DND-41 (cell line): ENCODE data around the gene ANKRD28.

Experiments used
- ATAC-seq: fragments of 200-7000 bp; cut with Tn5 transposase; 3 replicates; pipeline ENCODE4 v1.9.1; 2021; ENCODE audit warnings: low read depth; ENCODE audit not compliant: insufficient read depth
- DNase-seq: peaks from one replicate; pipeline ENCODE4 v3.0.0-alpha.2; 2020
- H2AFZ ChIP-seq: 2 replicates; pipeline ENCODE4 v1.6.0; 2012; ENCODE audit warnings: low read depth, low read length
- H3K27ac ChIP-seq: 2 replicates; pipeline ENCODE4 v1.5.1; 2012; ENCODE audit warnings: low read length, inconsistent platforms
- H3K27me3 ChIP-seq: fragments of 200-600 bp; sonication (generic); 2 replicates; pipeline ENCODE4 v1.6.0; 2012; ENCODE audit warnings: low read length, mild to moderate bottlenecking, inconsistent platforms; ENCODE audit not compliant: insufficient read depth, poor library complexity
- H3K36me3 ChIP-seq: 2 replicates; pipeline ENCODE4 v1.5.1; 2012; ENCODE audit warnings: low read length, inconsistent platforms; ENCODE audit not compliant: insufficient read depth
- H3K4me1 ChIP-seq: 2 replicates; pipeline ENCODE4 v1.5.1; 2012; ENCODE audit warnings: mild to moderate bottlenecking, low read length; ENCODE audit not compliant: insufficient read depth
- H3K4me2 ChIP-seq: 2 replicates; pipeline ENCODE4 v1.6.0; 2012; ENCODE audit warnings: mild to moderate bottlenecking, moderate library complexity, low read length, inconsistent platforms; ENCODE audit not compliant: insufficient read depth
- H3K4me3 ChIP-seq, 2 experiments: fragments of 200-600 bp in 1 of 2; shearing (Covaris generic) in 1 of 2; 2 replicates each; pipeline ENCODE4 v1.5.1; 2012 to 2016; ENCODE audit warnings: inconsistent platforms in 2 of 2, low read length in 2 of 2, mild to moderate bottlenecking in 2 of 2, low read depth in 1 of 2, moderate library complexity in 1 of 2
- H3K79me2 ChIP-seq: 2 replicates; pipeline ENCODE4 v1.6.0; 2012; ENCODE audit warnings: low read length, inconsistent platforms; ENCODE audit not compliant: insufficient read depth
- H3K9ac ChIP-seq: 2 replicates; pipeline ENCODE4 v1.6.0; 2012; ENCODE audit warnings: low read depth, mild to moderate bottlenecking, inconsistent platforms, low read length, moderate library complexity
- H3K9me3 ChIP-seq: 2 replicates; pipeline ENCODE4 v1.5.1; 2012; ENCODE audit warnings: low read length, moderate library complexity, mild to moderate bottlenecking, inconsistent platforms; ENCODE audit not compliant: insufficient read depth, severe bottlenecking
- H4K20me1 ChIP-seq: 2 replicates; pipeline ENCODE4 v1.6.0; 2012; ENCODE audit warnings: low read length; ENCODE audit not compliant: insufficient read depth
- EZH2 ChIP-seq: IDR thresholded peaks from 3 replicates; pipeline ENCODE4 v1.6.1; 2012; ENCODE audit warnings: borderline replicate concordance, low read depth, mild to moderate bottlenecking, moderate library complexity, low read length, inconsistent platforms; ENCODE audit not compliant: severe bottlenecking
- TF ChIP-seq, protein P1 (sequence below): IDR thresholded peaks from 2 replicates; pipeline ENCODE4 v1.5.1; 2012; ENCODE audit warnings: borderline replicate concordance, low read length, moderate library complexity, mild to moderate bottlenecking; ENCODE audit not compliant: poor library complexity, severe bottlenecking; ENCODE audit errors: extremely low read depth

ANKRD28 gene

DNA sequence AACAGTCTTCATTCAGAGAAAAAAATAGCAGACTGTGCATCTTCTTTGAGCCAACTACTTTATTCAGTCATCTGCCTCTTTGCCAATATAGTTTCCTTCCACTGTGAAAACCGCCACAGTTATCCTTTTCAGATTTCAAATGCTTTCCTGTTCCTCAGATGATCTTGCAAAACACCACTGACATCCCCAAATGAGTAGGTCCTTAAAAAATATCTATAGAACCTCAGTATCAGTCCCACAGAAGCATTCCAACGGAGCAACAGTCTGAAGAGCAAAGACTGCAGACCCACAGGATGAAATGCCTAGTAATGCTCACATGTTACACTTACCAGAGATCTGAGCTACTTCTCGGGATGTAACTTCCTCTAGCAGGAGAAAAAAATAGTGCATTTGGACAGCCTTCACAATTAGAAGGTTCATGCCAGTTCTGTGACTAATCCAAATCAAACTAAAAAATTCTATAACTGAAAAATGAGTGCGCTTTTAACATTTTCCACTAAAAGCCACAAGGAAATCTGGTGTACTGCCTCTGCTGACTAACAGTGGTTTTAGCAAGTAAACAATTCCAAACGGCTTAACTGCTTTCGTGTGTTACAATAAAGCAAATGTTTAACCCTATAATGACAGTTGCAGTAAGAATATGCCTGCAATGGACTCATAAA is at the start of gene ANKRD28:
ANKRD28 (minus strand) TSS at position 338 of the 662 bp plus-strand sequence. CDS start 1,458 bp downstream, outside the sequence.
- Histone ChIP-seq H3K27me3 (no peaks in the 10 kb centered on the region), H3K79me2 (peaks cover 92% of the 10 kb centered on the region), H3K9ac (peak within 1 kb of the TSS; percentile 68), H3K4me3 (peak within 1 kb of the TSS; percentile 63 to 87), H3K4me2 (peak within 1 kb of the TSS; percentile 64), H3K9me3 (no peaks in the 10 kb centered on the region), H3K4me1 (peaks cover 65% of the 10 kb centered on the region), H3K36me3 (peaks cover 26% of the 10 kb centered on the region), H4K20me1 (peaks cover 21% of the 10 kb centered on the region), H2AFZ (no peak within 1 kb of the TSS), H3K27ac (peak within 1 kb of the TSS; percentile 95)
- peak; percentile 71 for ATAC-seq
- TF ChIP-seq, protein P1, sequence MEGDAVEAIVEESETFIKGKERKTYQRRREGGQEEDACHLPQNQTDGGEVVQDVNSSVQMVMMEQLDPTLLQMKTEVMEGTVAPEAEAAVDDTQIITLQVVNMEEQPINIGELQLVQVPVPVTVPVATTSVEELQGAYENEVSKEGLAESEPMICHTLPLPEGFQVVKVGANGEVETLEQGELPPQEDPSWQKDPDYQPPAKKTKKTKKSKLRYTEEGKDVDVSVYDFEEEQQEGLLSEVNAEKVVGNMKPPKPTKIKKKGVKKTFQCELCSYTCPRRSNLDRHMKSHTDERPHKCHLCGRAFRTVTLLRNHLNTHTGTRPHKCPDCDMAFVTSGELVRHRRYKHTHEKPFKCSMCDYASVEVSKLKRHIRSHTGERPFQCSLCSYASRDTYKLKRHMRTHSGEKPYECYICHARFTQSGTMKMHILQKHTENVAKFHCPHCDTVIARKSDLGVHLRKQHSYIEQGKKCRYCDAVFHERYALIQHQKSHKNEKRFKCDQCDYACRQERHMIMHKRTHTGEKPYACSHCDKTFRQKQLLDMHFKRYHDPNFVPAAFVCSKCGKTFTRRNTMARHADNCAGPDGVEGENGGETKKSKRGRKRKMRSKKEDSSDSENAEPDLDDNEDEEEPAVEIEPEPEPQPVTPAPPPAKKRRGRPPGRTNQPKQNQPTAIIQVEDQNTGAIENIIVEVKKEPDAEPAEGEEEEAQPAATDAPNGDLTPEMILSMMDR: peak; percentile 44
- TF ChIP-seq EZH2: no peak
- DNase-seq: peak; percentile 51

DNA sequence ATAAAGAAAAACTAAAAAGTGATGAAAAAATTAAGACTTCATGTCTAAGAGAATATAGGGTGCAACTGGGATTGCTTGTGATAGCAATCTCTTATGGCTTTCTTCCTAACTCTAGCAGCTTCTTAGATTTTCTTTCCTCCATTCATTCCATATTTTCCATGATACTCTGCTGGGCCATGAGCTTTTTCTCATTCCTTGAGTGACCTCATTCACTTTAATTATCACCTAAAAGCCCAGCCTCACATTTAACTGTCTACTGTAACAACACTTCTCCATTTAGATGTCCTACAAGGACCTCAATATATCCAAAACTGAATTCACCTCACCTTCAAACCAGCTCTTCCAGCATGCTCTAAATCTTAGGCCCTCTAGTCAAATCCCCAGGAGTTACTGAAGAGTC is 49.5 kb upstream of the ANKRD28 start:
- TF ChIP-seq EZH2: no peak
- TF ChIP-seq, protein P1: no peak
- no peak overlapping the region for H3K27ac ChIP-seq
- peaks cover 22% of the 10 kb centered on the region; the same call in 1 of the 2 replicates for H4K20me1 ChIP-seq
- no peaks in the 10 kb centered on the region for H3K9me3 ChIP-seq
- no peak overlapping the region for H2AFZ ChIP-seq
- no peaks in the 10 kb centered on the region for H3K4me1 ChIP-seq
- H3K4me3 ChIP-seq: no peak overlapping the region
- H3K4me2 ChIP-seq: no peak overlapping the region
- H3K36me3 ChIP-seq: peaks cover 15% of the 10 kb centered on the region; the same call in 1 of the 2 replicates
- H3K79me2 ChIP-seq: peaks cover 98% of the 10 kb centered on the region
- ATAC-seq (no peak), DNase-seq (no peak)
- no peaks in the 10 kb centered on the region for H3K27me3 ChIP-seq
- H3K9ac ChIP-seq: no peak overlapping the region

DNA sequence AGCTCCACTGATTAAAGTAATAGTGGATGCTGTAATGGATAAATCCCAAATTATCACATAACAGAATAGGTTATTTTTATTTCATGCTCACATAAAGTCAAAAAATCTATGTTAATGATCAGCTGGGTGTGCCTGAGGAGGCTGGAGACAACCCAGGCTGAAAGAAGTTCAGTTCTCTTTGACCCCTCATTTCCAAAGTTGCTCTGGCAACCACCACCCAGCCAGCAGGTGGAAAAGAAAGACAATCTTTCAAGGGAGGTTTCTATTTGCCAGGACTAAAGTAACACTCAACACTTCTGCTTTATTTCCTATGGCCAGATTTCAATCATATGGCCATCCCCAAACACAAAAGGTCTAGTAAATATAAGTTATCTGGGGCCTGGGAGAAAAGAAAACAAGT is 48.8 kb upstream of the ANKRD28 start:
- Histone ChIP-seq H4K20me1 (peaks cover 22% of the 10 kb centered on the region; the same call in 1 of the 2 replicates), H3K4me2 (no peak overlapping the region), H3K79me2 (peaks cover 97% of the 10 kb centered on the region), H3K27ac (no peak overlapping the region), H3K9ac (no peak overlapping the region), H3K36me3 (peaks cover 12% of the 10 kb centered on the region; the same call in 1 of the 2 replicates), H2AFZ (no peak overlapping the region), H3K4me3 (no peak overlapping the region), H3K4me1 (no peaks in the 10 kb centered on the region), H3K9me3 (peaks cover 1% of the 10 kb centered on the region), H3K27me3 (no peaks in the 10 kb centered on the region)
- no peak for DNase-seq
- TF ChIP-seq, protein P1: no peak
- no peak for TF ChIP-seq EZH2
- ATAC-seq: no peak
